Bone marrow (tissue), 2 donors: ENCODE results near the gene WDR20.

Experiments used
- DNase-seq, 2 donors: peaks; one replicate each; lab custom pipeline; 2025; lab: John Stamatoyannopoulos, UW

WDR20 gene

GRCh38 chr14:102219316-102219715, 79.6 kb downstream of the WDR20 start:
- DNase-seq: no peak

DNA sequence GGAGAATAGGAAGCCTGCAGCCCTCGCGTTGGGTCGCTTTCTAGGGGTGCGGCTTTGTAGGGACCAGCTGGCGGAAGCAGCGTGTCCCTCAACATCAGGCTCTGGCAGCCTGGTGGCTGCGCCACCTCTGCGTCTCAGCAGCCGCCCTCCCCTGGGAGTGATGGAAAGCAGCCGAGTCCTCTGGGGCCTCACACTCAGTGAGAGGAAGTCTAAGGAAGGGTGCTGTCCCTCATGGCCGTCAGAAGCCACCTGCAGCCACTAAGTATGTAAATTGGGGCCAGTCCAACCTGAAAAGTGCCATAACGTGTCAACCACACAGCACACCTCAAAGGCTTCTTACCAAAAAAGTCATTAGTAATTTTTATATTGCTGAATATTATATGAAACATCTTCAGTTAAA, 80.3 kb downstream of the WDR20 start:
- DNase-seq: no peak

- DNase-seq: no peak
These were observed 81.3 kb downstream of the WDR20 start for GRCh38 chr14:102221026-102221425.

DNA sequence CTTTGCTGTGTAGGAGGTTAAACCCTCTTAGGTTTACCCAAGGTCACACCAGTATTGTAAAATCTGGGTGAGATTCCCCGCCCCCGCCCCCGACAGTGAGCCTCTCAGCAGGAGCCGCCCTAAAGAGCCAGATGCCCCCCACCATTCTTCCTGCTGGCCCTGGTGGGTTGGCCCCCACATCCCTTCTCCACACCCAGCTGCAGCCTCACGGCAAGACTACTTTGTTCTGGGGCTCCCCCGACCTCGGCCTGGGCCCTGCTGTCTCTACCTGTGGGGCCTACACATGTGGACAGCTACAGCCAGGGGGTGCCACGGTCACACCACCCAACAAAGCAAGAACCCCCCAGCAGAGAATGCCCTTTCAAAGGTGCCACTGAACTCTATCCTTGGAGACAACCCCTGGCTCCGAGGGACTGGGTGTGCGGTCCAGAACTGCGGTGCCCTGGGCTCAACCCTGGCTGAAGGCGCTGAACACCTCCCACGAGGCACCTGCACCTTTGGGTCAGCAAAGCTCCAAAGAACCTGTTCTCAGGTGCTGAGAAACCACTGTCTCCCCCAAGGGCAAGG, 82.4 kb downstream of the WDR20 start:
- DNase-seq: no peak

DNA sequence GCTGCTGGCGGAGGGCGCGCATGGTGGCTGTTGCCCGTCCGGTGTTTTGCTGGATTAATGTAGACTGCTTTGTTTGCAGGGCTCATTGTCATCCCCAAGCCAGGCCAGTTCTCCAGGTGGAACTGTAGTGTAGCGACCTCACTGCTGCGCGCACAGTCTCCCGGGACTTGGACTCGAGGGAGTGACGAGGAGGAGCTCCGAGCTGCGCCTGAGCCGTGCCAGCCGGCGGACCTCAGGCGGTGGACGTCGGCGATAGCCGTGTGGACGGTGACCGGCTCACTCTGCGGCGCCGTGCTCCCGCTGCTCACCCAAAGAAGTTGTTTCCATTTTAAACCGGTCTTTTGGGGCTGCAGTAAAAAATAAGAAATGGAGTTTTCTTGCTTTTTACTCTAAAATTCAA, 83.1 kb downstream of the WDR20 start:
- DNase-seq: no peak

- DNase-seq: no peak
These were observed 84.0 kb downstream of the WDR20 start for GRCh38 chr14:102223682-102224081.

DNA sequence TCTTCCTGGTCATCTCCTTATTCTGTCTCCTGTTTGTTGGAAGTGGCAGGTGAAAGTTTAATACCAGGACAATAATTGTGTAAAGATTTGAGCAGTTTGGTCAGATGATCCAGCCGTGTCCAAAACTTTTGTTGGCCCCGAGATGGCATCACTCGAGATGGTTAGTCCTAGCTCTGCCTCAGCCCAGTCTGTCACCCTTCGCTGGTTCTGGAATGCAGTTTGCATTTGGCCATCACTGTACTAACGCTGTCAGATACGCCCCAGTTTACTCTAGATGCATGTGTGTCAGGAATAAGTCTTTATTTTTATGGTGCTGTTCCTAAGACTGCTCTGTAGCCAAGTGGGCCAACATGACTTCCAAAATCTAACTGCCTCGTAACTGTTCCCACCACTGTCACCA, 85.7 kb downstream of the WDR20 start:
- DNase-seq: no peak

- no peak for DNase-seq
These were observed 86.2 kb downstream of the WDR20 start for GRCh38 chr14:102225936-102226335.

DNA sequence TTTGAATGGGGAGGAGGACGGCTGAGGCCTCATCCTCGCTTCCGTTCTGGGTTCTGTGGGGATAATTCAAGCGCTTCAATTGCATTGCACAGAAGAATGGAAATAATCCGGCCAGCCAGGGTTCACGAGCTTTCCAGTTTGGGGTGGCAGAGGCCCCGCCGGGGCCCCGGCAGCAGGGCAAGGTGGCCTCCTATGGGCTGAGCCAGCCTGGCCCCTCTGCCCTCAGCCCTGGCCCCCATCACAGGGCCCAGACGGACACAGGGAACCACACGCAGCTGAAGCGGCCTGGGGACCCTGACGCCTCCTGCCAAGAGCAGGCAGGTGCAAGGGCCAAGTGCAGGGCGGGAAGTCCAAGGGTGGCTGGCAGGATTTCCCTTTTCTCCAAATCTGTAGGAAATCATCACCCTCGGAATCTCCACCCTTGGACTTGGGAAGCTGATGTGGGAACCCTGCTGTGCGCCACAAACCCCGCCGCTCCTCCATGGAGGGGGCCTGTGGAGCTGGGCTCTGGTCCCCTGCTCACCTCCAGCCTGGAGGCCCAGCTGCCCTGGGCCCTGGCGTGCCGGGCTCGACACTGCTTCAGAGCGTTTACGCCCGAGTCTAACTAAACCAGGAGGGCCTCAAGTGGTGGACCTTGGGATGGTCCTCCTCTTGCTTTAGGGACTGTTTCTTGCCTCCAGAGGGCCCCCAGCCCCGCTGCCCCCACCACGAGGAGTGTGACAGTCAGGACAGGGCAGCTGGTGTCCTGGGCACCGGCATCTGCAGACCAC, 86.8 kb downstream of the WDR20 start:
- no peak for DNase-seq

DNA sequence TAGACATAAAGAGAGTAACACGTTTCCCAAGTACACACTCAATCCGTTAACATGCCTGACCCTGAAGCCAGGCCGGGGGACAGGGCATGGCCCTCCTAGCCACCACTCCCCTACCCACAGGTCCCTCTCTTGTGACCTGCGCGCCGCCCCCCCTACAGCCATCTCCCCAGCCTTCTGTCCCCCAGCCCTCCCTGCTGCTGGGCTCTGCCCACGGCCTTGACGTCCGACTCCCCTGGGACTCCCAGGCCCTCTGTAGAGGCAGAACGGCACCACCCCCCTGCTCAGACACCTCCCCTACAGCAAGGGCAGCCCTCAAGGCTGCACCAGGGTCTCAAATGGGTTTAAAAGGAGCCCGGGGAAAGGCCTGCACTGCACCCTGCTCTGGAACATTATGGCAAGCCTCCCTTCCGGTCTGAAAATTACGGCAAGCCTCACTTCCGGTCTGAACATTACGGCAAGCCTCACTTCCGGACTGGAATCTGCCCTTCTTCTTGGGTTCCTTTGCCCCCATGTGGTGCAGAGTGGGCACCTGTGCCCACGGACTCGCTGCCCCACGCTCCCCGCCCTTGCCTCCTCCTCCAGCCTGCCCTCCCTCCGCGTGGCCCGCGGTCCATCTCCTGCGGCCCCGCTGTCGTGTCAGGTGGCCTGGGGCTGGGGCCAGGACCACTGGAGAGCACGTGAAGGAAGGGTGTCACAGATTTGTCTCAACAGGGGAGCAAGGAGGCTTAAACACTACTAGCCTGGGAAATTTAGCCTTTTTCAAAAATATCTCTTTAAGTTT, 87.7 kb downstream of the WDR20 start:
- no peak for DNase-seq

DNA sequence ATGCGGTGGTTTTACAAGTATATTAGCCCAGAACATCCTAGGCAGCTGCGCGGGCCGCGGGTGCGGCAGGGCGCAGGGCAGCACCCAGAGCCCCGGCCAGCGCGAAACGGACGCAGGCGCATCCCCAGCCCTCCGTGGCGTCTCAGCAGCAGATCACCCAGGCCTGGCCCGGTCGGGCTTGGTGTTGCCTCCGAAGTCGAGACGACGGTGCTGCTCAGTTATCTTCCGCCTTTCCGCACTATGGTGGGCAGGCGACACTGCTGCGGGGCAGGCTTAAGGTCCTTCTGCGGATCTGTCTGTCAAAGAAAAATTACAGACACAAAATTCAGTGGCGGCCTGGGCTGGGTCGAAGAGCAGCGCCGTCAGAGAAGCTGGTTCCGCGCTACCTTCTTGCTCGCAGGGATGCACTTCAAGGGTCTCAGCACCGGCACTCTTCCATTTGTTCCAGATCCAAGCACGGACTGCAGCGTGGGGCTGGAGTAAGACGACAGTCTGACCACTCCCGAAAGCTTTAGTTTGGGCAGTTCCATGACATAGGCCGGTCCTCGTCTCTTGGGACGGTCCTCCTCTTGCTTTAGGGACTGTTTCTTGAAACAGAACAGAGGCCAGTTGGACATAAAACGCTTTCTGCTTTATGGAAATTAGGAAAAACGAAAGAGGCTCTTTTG, 89.5 kb downstream of the WDR20 start:
- no peak for DNase-seq

GRCh38 chr14:102229739-102230092, 90.0 kb downstream of the WDR20 start:
- no peak for DNase-seq

GRCh38 chr14:102230481-102231210, 90.9 kb downstream of the WDR20 start:
- DNase-seq: no peak

DNA sequence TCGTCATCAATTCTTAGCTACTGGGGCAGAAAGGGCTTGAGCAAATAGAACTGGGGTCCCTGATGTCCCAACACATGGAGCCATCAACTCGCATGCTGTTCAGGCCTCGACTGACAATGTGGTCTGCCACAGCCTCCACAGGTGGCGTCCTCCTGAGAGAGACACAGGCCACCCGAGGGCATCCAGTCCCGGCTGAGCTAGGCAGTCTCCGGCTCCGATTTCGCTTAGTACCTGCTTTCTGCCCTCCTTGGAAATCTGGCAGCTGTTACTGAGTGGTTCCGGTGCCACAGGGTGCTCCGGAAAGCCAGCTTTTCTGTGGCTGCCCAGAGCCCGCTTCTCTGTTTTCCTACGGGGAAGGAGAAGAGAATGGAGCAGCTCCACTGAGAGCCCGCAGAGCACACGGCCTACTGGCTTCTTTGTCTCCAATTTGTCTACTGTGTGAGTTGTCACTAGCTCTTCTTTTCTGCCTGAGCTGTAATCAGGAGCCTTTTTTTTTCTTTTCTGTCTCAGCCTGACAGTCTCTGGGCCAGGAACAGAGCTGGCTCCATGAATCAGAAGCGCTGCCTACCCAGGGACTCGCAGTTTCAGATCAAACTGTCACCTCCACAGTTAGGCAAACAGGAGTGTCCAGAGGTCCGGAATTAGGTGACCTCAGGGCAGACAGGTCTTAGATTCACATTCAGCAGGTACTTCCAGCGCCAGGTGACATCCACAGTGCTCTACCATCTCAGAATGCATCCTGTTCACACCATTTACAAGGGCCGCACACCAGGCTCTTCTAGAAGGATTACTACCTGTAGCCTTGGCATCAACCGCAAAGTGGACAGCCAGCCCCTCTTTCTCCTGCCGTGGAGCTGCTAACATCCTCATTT, 92.0 kb downstream of the WDR20 start:
- no peak for DNase-seq

- DNase-seq: no peak
These were observed 92.6 kb downstream of the WDR20 start for GRCh38 chr14:102232348-102232625.

GRCh38 chr14:102233081-102233480, 93.4 kb downstream of the WDR20 start:
- DNase-seq: no peak

DNA sequence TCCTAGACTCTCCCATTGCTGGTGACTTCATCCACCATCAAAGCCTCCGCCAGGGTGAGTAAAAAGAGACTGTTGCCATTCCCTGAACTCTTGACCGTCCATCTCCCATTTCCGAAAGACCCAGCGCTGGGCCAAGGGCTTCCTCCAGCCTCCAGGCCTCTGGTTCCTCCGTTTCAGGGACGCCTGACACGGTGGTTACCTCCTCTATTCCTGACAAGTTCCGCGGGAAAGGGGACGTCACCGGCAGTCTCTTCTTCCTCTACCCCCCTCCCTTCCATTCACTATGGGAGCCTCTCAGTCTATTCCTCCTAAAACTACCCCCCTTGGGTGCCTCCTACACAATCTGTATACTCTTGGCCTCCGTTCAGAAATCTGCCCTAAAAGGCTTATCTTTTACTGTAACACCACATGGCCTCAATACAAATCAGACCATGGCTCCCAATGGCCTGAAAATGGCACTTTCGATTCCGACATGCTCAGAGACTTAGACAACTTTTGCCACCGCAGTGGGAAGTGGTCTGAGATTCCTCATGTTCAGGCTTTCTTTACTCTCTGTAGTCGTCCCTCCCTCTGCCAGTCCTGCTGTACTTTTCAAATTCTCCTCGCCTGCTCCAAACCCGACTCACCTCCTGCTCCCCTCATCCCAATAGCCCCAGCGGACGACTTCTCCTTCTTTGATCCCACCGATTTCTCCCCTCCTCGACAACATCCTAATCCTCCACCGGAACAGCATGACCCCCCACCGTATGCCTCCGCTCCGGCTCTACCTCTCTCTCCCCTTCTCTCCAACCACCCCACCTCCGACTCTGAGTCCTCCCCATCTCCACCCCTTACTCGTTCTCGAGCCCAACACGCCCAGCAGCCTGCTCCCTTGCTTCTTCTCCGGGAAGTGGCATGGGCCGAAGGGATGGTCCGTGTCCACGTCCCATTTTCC, 94.9 kb downstream of the WDR20 start:
- DNase-seq: peak in 1 of 2 donors; percentile 29

GRCh38 chr14:102235275-102235897, 95.7 kb downstream of the WDR20 start:
- peak; percentile 7 to 70 for DNase-seq

DNA sequence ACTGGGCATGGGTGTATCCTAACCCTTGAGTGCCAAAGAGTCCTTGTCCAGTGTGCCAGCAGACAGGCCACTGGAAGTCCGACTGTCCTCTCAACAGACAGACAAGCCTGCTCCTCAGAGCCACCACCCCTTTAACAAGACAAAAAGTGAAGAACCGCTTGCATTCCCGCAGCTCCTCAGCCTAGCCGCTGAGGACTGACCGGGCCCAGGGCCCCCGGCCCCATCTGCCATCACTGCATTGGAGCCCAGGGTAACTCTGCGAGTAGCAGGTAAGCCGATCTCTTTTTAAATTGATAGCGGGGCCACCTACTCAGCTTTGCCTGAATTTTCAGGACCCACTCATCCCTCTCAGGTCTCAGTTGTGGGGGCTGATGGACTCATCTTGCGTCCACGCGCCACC, 96.3 kb downstream of the WDR20 start:
- DNase-seq: no peak

DNA sequence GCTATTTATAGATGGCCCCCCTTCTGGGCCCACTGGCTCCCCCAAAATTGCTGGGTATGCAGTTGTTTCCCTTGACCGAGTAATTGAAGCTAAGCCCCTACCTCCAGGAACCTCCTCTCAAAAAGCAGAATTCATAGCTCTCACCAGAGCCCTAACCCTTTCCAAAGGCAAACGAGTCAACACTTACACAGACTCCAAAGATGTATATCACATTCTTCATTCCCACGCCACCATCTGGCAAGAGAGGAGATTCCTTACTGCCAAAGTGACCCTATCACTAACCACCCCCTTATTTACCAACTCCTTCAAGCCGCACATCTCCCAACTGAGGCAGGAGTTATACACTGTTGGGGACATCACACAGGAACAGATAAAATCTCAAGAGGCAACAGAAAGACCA, 98.4 kb downstream of the WDR20 start:
- no peak for DNase-seq
